CD4-positive, alpha-beta T cell treated with Interleukin-10 for 1 hour (primary cell): Measurements from ENCODE around the gene SKA2.
"Not testable (repeated sequence)": the region's sequence is repeated elsewhere in the genome, so short reads cannot be mapped to it uniquely, and the experiment has no call there.

Experiments used
- DNase-seq: peaks from one replicate; pipeline ENCODE4 v3.0.0-alpha.2; 2020

Gene SKA2

GRCh38 chr17:59154721-59155438 lies at the start of gene SKA2:
Gene SKA2 (minus strand): TSS chr17:59155186. CDS start chr17:59155163, 23 bp downstream.
- no peak for DNase-seq

GRCh38 chr17:59202320-59202719 lies 47.3 kb upstream of the SKA2 start:
- DNase-seq = no peak

GRCh38 chr17:59199398-59199797 lies 44.4 kb upstream of the SKA2 start:
- no peak for DNase-seq

- DNase-seq = no peak
Observed at GRCh38 chr17:59193336-59193862, 38.4 kb upstream of the SKA2 start.

GRCh38 chr17:59190806-59191205 lies 35.8 kb upstream of the SKA2 start:
- DNase-seq = no peak

- no peak for DNase-seq
Observed at GRCh38 chr17:59186850-59187249, 31.9 kb upstream of the SKA2 start.

- no peak for DNase-seq
Observed at GRCh38 chr17:59185997-59186396, 31.0 kb upstream of the SKA2 start.

- DNase-seq = no peak
Observed at GRCh38 chr17:59181481-59181880, 26.5 kb upstream of the SKA2 start.

- DNase-seq = no peak
Observed at GRCh38 chr17:59180626-59181025, 25.6 kb upstream of the SKA2 start.

- not testable (repeated sequence) for DNase-seq
Observed at GRCh38 chr17:59179601-59180000, 24.6 kb upstream of the SKA2 start.

- no peak for DNase-seq
Observed at GRCh38 chr17:59178266-59178985, 23.4 kb upstream of the SKA2 start.

GRCh38 chr17:59175076-59175475 lies 20.1 kb upstream of the SKA2 start:
- no peak for DNase-seq

GRCh38 chr17:59174671-59175070 lies 19.7 kb upstream of the SKA2 start:
- DNase-seq = no peak

GRCh38 chr17:59172436-59173004 lies 17.5 kb upstream of the SKA2 start:
- no peak for DNase-seq

- peak; percentile 19 for DNase-seq
Observed at GRCh38 chr17:59167571-59168001, 12.6 kb upstream of the SKA2 start.

GRCh38 chr17:59165933-59166342 lies 11.0 kb upstream of the SKA2 start:
- DNase-seq = peak; percentile 69

GRCh38 chr17:59161477-59161876 lies 6.5 kb upstream of the SKA2 start:
- DNase-seq = no peak

- DNase-seq = peak; percentile 45
Observed at GRCh38 chr17:59160157-59161025, 5.4 kb upstream of the SKA2 start.

- peak; percentile 99 for DNase-seq
Observed at GRCh38 chr17:59155439-59156177, 622 bp upstream of the SKA2 start, which contains the start of gene PRR11. Gene PRR11 (plus strand): TSS chr17:59155746. CDS start chr17:59169753, 14,007 bp downstream.

GRCh38 chr17:59154292-59154720 lies 680 bp downstream of the SKA2 start:
- DNase-seq = peak; percentile 34

- no peak for DNase-seq
Observed at GRCh38 chr17:59152925-59153324, 2.1 kb downstream of the SKA2 start.

- DNase-seq = no peak
Observed at GRCh38 chr17:59151591-59151990, 3.4 kb downstream of the SKA2 start.
